Stimulated activated naive B cell treated with anti-CD40 and anti-IgM and Interleukin-4, amounts not matched to agents 10 μg/mL and 1 μg/mL and 100 μg/mL, for 72 hours (primary cell): ENCODE data around the gene AIFM2.
"Not testable (repeated sequence)": the region's sequence is repeated elsewhere in the genome, so short reads cannot be mapped to it uniquely, and the experiment has no call there.

Experiments
- ATAC-seq, 2 donors: fragments of 150-1000 bp; cut with Tn5 transposase; replicated peaks; 2 replicates each; pipeline ENCODE4 v1.10.0; 2021; ENCODE audit warnings: moderate library complexity in 1 of 2
- DNase-seq: peaks from one replicate; pipeline ENCODE4 v3.0.0; 2021
- H3K27ac Mint-ChIP-seq: one replicate; pipeline ENCODE4 v1.8.0; 2022; ENCODE audit warnings: mild to moderate bottlenecking, mixed read lengths
- H3K27me3 Mint-ChIP-seq, 2 donors: one replicate each; pipeline ENCODE4 v1.8.0; 2022; ENCODE audit warnings: mixed read lengths in 2 of 2
- H3K36me3 Mint-ChIP-seq, 2 donors: one replicate each; pipeline ENCODE4 v1.8.0; 2022; ENCODE audit warnings: mixed read lengths in 2 of 2, mild to moderate bottlenecking in 1 of 2
- H3K4me1 Mint-ChIP-seq, 2 donors: one replicate each; pipeline ENCODE4 v1.8.0; 2022; ENCODE audit warnings: mixed read lengths in 2 of 2, mild to moderate bottlenecking in 1 of 2
- H3K4me3 Mint-ChIP-seq, 2 donors: one replicate each; pipeline ENCODE4 v1.8.0; 2022; ENCODE audit warnings: mild to moderate bottlenecking in 2 of 2, mixed read lengths in 2 of 2, moderate library complexity in 1 of 2
- H3K9me3 Mint-ChIP-seq, 2 donors: one replicate each; pipeline ENCODE4 v1.8.0; 2022; ENCODE audit warnings: mixed read lengths in 2 of 2, mild to moderate bottlenecking in 1 of 2

The AIFM2 gene

DNA sequence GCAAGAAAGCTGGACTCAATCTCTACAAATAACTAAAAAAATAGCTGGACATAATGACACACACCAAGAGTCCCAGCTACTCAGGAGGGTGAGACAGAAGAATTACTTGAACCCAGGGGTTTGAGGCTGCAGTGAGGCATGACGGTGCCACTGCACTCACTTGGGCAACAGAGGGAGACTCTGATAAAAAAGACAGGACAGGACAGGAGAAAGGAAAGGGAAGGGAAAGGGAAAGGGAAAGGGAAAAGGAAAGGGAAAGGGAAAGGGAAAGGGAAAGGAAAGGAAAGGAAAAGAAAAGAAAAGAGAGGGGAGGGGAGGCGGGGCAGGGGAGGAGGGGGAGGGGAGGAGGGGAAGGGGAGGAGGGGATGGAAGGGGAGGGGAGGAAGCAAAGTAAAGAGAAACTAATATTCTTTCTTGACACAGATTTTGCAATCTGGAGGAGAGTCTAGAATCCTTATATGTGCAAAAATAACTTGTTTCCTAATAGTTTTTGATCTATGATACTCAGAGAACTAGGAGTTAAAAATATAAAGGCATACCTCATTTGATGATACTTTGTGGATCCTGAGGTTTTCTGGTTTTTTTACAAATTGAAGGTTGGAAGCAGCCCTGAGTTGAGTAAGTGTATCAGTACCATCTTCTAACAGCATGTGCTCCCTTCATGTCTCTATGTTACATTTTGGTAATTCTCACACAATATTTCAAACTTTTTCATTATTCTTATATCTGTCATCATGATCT, 29.7 kb upstream of the AIFM2 start:
- H3K27me3 Mint-ChIP-seq = no peaks in the 10 kb centered on the region
- ATAC-seq = peak in 1 of 2 donors; percentile 2
- H3K9me3 Mint-ChIP-seq = no peaks in the 10 kb centered on the region
- peaks cover 21 to 42% of the 10 kb centered on the region in 2 donors for H3K36me3 Mint-ChIP-seq
- no peak overlapping the region for H3K4me3 Mint-ChIP-seq
- no peak for DNase-seq
- H3K27ac Mint-ChIP-seq = peak overlapping the region; percentile 10
- H3K4me1 Mint-ChIP-seq = peaks cover 23 to 43% of the 10 kb centered on the region in 2 donors

DNA sequence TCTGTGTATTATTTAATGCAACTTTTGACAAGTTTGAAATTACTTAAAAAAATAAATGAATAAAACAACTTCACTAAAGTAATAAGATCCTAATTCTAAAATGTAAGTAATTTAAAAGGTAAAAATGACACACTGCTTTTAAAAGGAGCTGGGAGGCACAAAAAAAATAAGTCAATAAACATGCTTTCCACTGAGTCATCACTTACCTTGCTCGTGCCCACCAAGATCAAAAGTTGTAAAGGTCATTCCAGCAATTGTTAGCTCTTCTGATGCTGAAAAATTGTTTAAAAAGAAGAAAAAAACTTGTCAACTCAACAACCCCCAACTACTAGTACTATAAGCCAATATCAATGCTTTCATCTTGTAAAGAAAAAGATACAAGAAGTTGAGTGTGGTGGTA, 28.2 kb upstream of the AIFM2 start:
- Mint-ChIP-seq H3K27ac (no peak overlapping the region), H3K9me3 (no peaks in the 10 kb centered on the region), H3K36me3 (peaks cover 24 to 46% of the 10 kb centered on the region in 2 donors), H3K4me3 (no peak overlapping the region), H3K4me1 (peaks cover 18 to 37% of the 10 kb centered on the region in 2 donors), H3K27me3 (no peaks in the 10 kb centered on the region)
- DNase-seq (no peak), ATAC-seq (no peak)

DNA sequence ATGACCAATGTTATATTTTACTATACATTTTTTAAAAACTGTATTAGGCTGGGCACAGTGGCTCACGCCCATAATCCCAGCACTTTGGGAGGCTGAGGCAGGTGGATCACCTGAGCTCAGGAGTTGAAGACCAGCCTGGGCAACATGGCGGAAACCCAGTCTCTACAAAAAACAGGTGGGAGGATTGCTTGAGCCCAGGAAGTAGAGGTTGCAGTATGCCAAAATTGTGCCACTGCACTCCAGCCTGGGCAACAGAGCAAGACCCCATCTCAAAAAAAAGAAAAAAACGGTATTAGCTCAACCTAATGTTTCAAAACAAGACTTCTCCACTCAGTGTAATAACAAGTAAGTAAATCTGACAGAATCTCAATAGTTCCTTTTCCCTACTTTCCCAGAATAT, 26.7 kb upstream of the AIFM2 start:
- not testable (repeated sequence) for H3K27ac Mint-ChIP-seq, DNase-seq, H3K9me3 Mint-ChIP-seq, ATAC-seq, H3K27me3 Mint-ChIP-seq, H3K4me3 Mint-ChIP-seq
- H3K4me1 Mint-ChIP-seq = peaks cover 19 to 37% of the 10 kb centered on the region in 2 donors
- peaks cover 32 to 55% of the 10 kb centered on the region in 2 donors for H3K36me3 Mint-ChIP-seq

DNA sequence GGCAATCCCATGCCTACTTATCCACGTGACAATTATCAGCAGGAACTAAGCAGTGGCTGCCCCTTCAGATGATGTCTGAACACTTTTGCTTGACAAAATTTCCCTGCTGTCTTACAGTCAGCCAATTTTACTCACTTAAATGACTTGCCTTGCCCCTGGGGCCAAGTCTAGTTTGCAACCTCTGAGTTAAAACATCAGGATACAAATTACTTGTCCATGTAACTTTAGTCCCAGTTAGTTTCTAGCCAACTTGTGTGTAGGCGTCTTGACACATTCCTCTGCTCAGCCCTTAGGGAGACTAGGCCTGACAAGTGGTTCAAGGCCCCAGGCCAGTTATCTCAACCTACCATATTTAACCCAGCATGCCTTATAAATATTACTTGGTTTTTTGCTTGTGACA, 25.5 kb upstream of the AIFM2 start:
- H3K36me3 Mint-ChIP-seq = peaks cover 32 to 54% of the 10 kb centered on the region in 2 donors
- peaks cover 11 to 24% of the 10 kb centered on the region in 2 donors for H3K4me1 Mint-ChIP-seq
- ATAC-seq = no peak
- no peak overlapping the region for H3K27ac Mint-ChIP-seq
- DNase-seq = no peak
- no peaks in the 10 kb centered on the region for H3K27me3 Mint-ChIP-seq
- H3K9me3 Mint-ChIP-seq = no peaks in the 10 kb centered on the region
- H3K4me3 Mint-ChIP-seq = no peak overlapping the region

DNA sequence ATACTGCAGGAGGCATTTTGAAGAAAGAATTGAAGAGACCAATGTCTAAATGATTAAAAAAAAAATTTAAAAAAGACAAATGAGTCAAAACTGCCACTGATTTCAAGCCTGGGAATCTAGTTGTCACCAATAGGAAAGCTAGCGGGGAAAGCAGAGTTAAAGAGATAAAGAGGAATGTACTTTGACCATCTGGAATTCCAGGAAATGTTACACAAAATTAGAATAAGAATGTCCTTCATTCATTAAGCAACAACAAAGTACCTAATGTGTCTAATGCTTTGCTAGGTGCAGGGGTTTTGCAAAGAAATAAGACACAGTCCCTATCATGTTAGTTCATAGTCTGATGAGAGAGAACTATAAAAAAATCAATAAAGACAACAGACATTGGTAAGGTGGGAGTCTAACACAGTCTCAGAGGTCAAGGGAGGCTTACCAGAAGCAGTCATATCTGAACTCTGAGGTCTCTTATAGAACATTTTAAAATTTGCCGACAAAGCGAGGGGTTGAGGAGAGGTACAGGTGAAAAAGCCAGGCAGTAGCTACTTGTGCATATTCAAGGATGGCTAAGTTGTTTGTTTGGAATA, 22.7 kb upstream of the AIFM2 start:
- no peak for DNase-seq
- H3K4me3 Mint-ChIP-seq = no peak overlapping the region
- ATAC-seq = no peak
- peaks cover 0 to 4% of the 10 kb centered on the region in 2 donors for H3K4me1 Mint-ChIP-seq
- H3K9me3 Mint-ChIP-seq = no peaks in the 10 kb centered on the region
- H3K36me3 Mint-ChIP-seq = peaks cover 27 to 60% of the 10 kb centered on the region in 2 donors
- H3K27ac Mint-ChIP-seq = peak overlapping the region; percentile 4
- no peaks in the 10 kb centered on the region for H3K27me3 Mint-ChIP-seq

DNA sequence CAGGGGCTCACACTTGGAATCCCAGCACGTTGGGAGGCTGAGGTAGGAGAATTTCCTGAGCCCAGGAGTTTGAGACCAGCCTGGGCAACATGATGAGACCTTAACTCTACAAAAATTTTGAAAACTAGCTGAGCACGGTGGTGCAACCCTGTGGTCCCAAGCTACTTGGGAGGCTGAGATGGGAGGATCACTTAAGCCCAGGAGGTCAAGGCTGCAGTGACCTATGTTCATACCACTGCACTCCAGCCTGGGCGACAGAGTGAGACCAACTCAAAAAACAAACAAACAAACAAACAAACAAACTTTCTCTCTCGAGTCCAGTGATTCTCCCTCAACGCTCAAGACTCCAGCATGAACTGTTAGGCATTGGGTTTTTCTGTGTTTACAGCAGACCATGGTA, 15.9 kb upstream of the AIFM2 start:
- no peak for ATAC-seq
- no peak overlapping the region for H3K27ac Mint-ChIP-seq
- H3K4me1 Mint-ChIP-seq = peaks cover 14 to 26% of the 10 kb centered on the region in 2 donors
- H3K36me3 Mint-ChIP-seq = peaks cover 22 to 46% of the 10 kb centered on the region in 2 donors
- no peaks in the 10 kb centered on the region for H3K27me3 Mint-ChIP-seq
- no peaks in the 10 kb centered on the region for H3K9me3 Mint-ChIP-seq
- DNase-seq = no peak
- H3K4me3 Mint-ChIP-seq = no peak overlapping the region

DNA sequence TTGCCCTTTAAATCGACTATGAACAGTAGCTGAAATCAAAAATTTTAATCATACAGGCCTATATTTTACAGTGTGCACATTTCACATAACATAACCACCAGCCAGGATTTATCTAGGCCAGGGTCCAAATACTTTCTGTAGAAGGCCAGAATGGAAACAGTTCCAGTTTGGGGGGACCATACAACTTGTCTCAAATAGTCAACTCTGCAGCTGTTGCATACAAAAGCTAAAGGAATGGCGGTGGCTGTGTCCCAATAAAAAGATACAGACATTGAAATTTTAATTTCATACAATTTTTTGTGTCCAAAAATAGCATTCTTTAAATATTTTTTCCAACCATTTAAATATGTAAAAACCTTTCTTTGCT, 14.6 kb upstream of the AIFM2 start:
- Mint-ChIP-seq H3K27ac (peak overlapping the region; percentile 98), H3K9me3 (no peaks in the 10 kb centered on the region), H3K27me3 (no peaks in the 10 kb centered on the region), H3K36me3 (peaks cover 29 to 35% of the 10 kb centered on the region in 2 donors), H3K4me3 (peak overlapping the region in 1 of 2 donors; percentile 93), H3K4me1 (peaks cover 22 to 37% of the 10 kb centered on the region in 2 donors)
- no peak for DNase-seq
- no peak for ATAC-seq

DNA sequence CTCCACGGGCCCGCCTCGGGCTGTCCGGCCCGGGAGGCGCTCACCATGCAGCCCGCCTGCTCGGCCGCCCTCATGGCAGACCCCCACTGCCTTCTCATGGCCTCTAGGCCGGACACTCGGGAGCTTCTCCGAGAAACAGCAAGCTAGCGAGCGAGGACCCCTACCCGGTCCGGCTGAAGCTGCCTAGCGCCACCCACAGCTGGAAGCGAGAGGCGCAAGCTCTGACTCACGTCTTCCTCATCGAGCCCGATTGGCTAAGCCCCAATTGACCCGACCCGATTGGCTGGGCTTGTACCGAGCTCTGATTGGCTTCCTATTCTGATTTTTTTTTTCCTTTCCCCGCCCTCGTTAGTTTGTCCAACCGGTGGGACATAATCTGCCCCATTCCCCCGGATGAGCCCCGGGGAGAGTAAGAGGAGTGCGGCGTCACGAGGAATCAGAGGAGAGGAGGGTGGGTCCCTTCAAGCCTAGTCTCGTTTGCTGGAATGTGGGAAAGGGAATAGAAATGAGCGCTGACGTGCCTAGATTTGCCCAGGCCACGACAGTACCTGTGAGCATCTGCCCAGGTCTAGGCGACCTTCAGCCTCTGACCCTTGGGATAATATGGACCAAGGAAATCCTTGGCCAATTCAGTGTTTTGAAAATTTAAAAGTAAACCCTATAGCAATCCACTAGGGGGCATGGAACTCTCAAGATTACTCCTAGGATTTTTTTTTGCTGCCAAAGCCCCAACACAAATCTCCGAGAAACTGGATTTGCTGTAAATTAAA, 14.0 kb upstream of the AIFM2 start, which contains the start of gene TYSND1:
TYSND1 (minus strand) TSS at position 212 of the 770 bp plus-strand sequence; CDS start at position 98, 114 bp downstream.
- ATAC-seq (peak; percentile 87), DNase-seq (peak; percentile 91)
- Mint-ChIP-seq H3K4me1 (peaks cover 23 to 37% of the 10 kb centered on the region in 2 donors), H3K36me3 (peaks cover 27 to 30% of the 10 kb centered on the region in 2 donors), H3K9me3 (no peaks in the 10 kb centered on the region), H3K4me3 (peak within 1 kb of the TSS; percentile 91 to 93), H3K27me3 (no peaks in the 10 kb centered on the region), H3K27ac (peak within 1 kb of the TSS; percentile 98)

DNA sequence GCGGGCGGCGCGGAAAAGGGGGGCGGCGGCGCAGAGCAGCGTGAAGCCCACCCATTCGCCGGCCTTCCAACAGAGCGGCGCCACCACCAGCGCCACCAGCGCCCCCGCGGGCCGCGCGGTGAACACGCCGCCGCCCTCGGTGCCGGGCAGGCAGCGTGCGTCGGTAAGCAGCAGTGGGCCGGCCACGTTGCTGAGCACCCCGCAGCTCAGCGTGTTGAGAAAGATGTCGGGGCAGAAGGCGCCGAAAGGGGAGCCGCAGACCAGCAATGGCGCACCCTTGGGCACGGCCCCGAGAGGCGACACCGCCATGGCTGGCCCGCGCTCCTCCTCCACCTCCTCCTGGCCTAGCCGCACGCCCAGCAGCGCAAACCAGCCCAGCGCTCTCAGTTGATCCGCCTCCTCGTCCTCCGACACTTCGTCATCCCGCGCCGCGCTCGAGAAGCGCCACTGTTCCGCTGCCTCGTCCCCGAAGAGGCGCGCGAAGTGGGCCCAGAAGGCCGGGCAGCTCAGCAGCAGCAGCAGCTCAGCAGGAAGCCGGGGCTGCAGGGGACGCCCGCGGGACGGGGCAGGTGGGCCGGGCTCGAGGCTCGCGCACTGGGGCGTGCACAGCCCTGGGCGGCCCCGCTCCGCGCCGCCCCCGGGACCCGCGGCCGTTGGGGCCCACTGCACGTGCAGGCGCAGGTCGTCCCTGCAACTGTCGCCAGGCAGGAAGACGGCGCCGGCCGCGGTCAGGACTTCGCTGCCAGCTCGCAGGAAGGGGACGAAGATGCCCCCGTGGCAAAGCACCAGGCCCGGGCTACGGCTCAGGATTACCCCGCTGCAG, 13.3 kb upstream of the AIFM2 start:
- peaks cover 24 to 25% of the 10 kb centered on the region in 2 donors for H3K36me3 Mint-ChIP-seq
- no peaks in the 10 kb centered on the region for H3K9me3 Mint-ChIP-seq
- peak; percentile 67 to 74 for ATAC-seq
- no peaks in the 10 kb centered on the region for H3K27me3 Mint-ChIP-seq
- DNase-seq = peak; percentile 63
- peak overlapping the region; percentile 91 to 93 for H3K4me3 Mint-ChIP-seq
- H3K27ac Mint-ChIP-seq = peak overlapping the region; percentile 98
- peaks cover 23 to 37% of the 10 kb centered on the region in 2 donors for H3K4me1 Mint-ChIP-seq

DNA sequence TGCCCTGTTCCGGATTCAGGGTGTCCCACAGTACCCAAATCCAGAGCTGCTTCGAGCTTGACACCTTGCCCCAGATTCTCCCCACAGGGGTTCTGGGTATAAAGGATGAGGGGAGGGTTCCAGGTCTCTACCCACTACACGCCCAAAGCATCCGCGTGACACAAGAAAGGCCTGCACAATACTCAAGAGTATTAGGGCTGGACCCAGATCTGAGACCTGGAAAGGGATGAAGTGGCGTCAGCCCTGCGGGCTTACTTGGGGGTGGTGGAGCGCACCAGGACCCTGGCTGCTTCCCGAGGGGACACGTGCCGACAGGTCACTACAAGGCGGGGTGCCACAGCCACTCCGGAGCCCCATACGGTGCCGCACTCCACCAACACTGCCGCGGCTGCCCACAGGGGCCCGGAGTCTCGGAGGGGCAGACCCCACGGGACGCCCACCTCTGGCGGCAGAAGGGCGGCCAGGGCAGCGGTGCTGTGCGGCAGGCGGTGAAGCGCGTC, 12.6 kb upstream of the AIFM2 start:
- H3K4me3 Mint-ChIP-seq = peak overlapping the region; percentile 91 to 93
- no peaks in the 10 kb centered on the region for H3K27me3 Mint-ChIP-seq
- peak overlapping the region; percentile 92 for H3K27ac Mint-ChIP-seq
- peak; percentile 24 for ATAC-seq
- peaks cover 21 to 23% of the 10 kb centered on the region in 2 donors for H3K36me3 Mint-ChIP-seq
- peak; percentile 16 for DNase-seq
- no peaks in the 10 kb centered on the region for H3K9me3 Mint-ChIP-seq
- H3K4me1 Mint-ChIP-seq = peaks cover 23 to 37% of the 10 kb centered on the region in 2 donors

DNA sequence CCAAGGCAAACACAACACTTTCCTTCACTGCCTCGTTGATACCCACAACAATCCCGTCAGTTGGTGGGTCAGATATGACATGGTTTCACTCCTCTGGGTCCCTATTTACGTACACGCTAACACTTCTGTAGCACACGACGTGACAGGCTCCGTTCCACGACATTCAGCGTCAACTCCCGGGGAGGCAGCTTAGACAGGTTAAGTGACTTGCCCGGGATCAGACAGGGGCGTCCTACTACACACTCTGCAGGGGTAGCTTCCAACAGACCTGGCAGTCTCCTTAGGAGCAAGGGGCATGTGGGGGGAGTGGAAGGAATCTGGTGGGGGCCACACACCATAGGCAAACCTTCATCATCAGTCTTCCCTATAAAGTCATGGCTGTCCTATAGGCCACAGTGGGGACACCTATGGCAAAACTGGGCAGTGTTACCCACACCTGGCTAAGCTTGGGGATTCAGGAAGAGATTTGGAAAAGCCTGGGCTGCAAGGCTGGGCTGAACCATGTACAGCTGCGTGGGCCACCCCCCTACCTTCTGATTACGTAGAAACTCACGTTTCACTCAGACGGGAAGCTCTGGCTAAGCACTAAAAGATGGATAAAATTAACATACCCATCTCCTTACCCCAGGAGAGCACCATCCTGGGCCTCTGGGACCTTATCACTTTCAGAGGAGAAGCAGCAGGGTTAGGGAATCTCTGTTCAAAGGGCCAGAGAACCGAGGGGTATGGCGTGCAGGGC, 11.9 kb upstream of the AIFM2 start:
- Mint-ChIP-seq H3K4me3 (peak overlapping the region; percentile 91 to 93), H3K4me1 (peaks cover 23 to 37% of the 10 kb centered on the region in 2 donors), H3K27ac (peak overlapping the region; percentile 92), H3K27me3 (no peaks in the 10 kb centered on the region), H3K36me3 (peaks cover 20 to 23% of the 10 kb centered on the region in 2 donors), H3K9me3 (no peaks in the 10 kb centered on the region)
- no peak for ATAC-seq
- DNase-seq = no peak

DNA sequence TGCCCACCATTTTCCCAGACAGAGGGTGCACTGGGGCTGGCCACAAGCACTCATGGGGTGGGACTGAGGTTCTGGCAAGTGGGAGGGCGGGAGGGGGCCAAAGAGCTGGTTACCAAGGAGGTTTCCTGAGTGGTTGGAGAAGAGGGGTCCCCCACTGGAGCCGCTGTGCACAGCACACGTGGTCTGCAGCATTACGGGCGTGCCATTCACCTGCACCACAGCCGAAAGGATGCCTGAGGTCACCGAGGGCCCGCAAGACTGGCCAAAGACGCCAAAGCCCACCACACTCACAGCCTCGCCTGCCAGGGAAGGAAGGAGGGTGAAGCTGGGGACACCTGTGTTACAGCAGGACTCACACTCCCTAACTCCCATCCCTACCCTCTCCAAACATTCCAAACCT, 9.9 kb upstream of the AIFM2 start:
- Mint-ChIP-seq H3K4me3 (no peak overlapping the region), H3K9me3 (no peaks in the 10 kb centered on the region), H3K36me3 (peaks cover 21 to 26% of the 10 kb centered on the region in 2 donors), H3K27ac (no peak overlapping the region), H3K4me1 (peaks cover 23 to 41% of the 10 kb centered on the region in 2 donors), H3K27me3 (no peaks in the 10 kb centered on the region)
- ATAC-seq (no peak), DNase-seq (no peak)

DNA sequence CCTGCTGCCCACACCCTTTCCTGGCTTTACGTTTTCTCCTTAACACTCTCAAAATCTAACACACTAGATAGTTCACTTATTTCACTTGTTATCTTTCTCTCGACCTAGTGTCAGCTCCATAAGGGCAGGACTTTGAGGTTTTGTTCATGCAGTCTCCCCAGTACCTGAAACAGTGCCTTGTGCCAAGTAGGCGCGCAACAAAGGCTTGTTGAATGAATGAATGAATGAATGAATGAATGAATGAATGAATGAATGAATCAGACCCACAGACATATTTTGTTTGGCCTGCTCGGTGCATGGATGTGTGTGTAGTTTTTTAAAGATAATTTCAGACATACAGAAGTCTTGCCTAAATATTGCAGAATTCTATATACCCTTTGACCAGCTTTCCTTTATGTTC, 7.7 kb upstream of the AIFM2 start:
- Mint-ChIP-seq H3K36me3 (peaks cover 27 to 31% of the 10 kb centered on the region in 2 donors), H3K9me3 (no peaks in the 10 kb centered on the region), H3K27me3 (no peaks in the 10 kb centered on the region), H3K4me3 (no peak overlapping the region), H3K4me1 (peaks cover 24 to 39% of the 10 kb centered on the region in 2 donors), H3K27ac (no peak overlapping the region)
- ATAC-seq = no peak
- DNase-seq = no peak
